Activated naive CD8-positive, alpha-beta T cell treated with anti-CD3 and anti-CD28 coated beads, Interleukin-2, amount 10 ng/mL, durations not matched to agents 7 days and 5 days (primary cell): Measurements from ENCODE around the gene MTF1. TPM values are rescaled to one million over a fixed set of nuclear protein-coding genes. Genes with fewer than 3 reads are reported as not detected.

ENCODE experiments used
- ATAC-seq: fragments of 150-1000 bp; cut with Tn5 transposase; one replicate; pipeline ENCODE4 v1.10.0; 2021; ENCODE audit warnings: low read depth, moderate library complexity
- POLR2A ChIA-PET: fragments of 350-600 bp; sonication (Branson Sonifier 250); formaldehyde crosslinking; loops from one replicate; lab custom pipeline; 2021; ENCODE audit warnings: antibody characterized with exemption; lab: Charles Lee
- DNase-seq: peaks from one replicate; pipeline ENCODE4 v3.0.0; 2021
- H3K27ac Mint-ChIP-seq: one replicate; pipeline ENCODE4 v1.8.0; 2022; ENCODE audit warnings: mild to moderate bottlenecking, mixed read lengths
- H3K27me3 Mint-ChIP-seq: one replicate; pipeline ENCODE4 v1.8.0; 2022; ENCODE audit warnings: mild to moderate bottlenecking, moderate library complexity, mixed read lengths
- H3K36me3 Mint-ChIP-seq: one replicate; pipeline ENCODE4 v1.8.0; 2021; ENCODE audit warnings: mild to moderate bottlenecking, mixed read lengths
- H3K4me1 Mint-ChIP-seq: one replicate; pipeline ENCODE4 v1.8.0; 2021; ENCODE audit warnings: mixed read lengths
- H3K4me3 Mint-ChIP-seq: one replicate; pipeline ENCODE4 v1.8.0; 2022; ENCODE audit warnings: mild to moderate bottlenecking, moderate library complexity, mixed read lengths
- H3K9me3 Mint-ChIP-seq: one replicate; pipeline ENCODE4 v1.8.0; 2021; ENCODE audit warnings: mixed read lengths
- total RNA-seq, 2 experiments: library from RNA; stranded (reverse); gene quantifications; one replicate each; pipeline ENCODE4 v1.2.3, GENCODE V29; 2021

MTF1 gene
- total RNA-seq, 2 experiments from 2014 or later: 21.7 to 28.2 TPM

GRCh38 chr1:37761416-37762095, 97.8 kb downstream of the MTF1 start:
- Mint-ChIP-seq H3K9me3 (no peaks in the 10 kb centered on the region), H3K27me3 (peaks cover 44% of the 10 kb centered on the region), H3K36me3 (no peaks in the 10 kb centered on the region), H3K4me1 (peaks cover 7% of the 10 kb centered on the region), H3K4me3 (no peak overlapping the region), H3K27ac (no peak overlapping the region)
- POLR2A ChIA-PET: no interaction called here
- DNase-seq: no peak
- no peak for ATAC-seq

Other genes starting within 250 kb of the MTF1 start
- not detected for gene RSPO1, start 224.7 kb downstream of the MTF1 start, total RNA-seq
- gene CDCA8, start 167.1 kb downstream of the MTF1 start, total RNA-seq: 10 to 100 TPM; 64.7 to 67.0 TPM
- gene EPHA10, start 94.5 kb downstream of the MTF1 start, total RNA-seq: not detected
- gene MANEAL, start 65.7 kb downstream of the MTF1 start, total RNA-seq: 1 to 10 TPM; 1.3 to 1.4 TPM
- gene C1orf122, start 51.8 kb downstream of the MTF1 start, total RNA-seq: 10 to 100 TPM; 15.4 to 18.0 TPM
- 10 to 100 TPM; 13.3 to 14.1 TPM for gene YRDC, start 51.4 kb downstream of the MTF1 start, total RNA-seq
- gene INPP5B, start 87.5 kb upstream of the MTF1 start, total RNA-seq: 10 to 100 TPM; 44.0 to 48.8 TPM
- 10 to 100 TPM; 67.8 to 70.9 TPM for gene SF3A3, start 130.4 kb upstream of the MTF1 start, total RNA-seq
- gene FHL3, start 145.9 kb upstream of the MTF1 start, total RNA-seq: 10 to 100 TPM; 14.6 to 14.7 TPM
- gene UTP11, start 153.1 kb upstream of the MTF1 start, total RNA-seq: 10 to 100 TPM; 27.5 to 28.8 TPM
- gene POU3F1, start 187.2 kb upstream of the MTF1 start, total RNA-seq: under 1 TPM; 0.83 to 0.88 TPM